Measurements from ENCODE around the gene GALNT11.

GRCh38 chr7:152048051-152048450, 22.6 kb downstream of the GALNT11 start:
- TF ChIP-seq SPI1 (IDR thresholded peaks at IDR 0.05; ENCODE audit: low read depth, low read length) (no peak), POLR2A (IDR thresholded peaks at IDR 0.05; ENCODE audit: low read depth, low read length) (no peak)

All from GM12891 (cell line).